H4 (cell line): ENCODE data around the gene TPPP. TPM values are rescaled to one million over a fixed set of nuclear protein-coding genes. Genes with fewer than 3 reads are reported as not detected.

ENCODE experiments used
- total RNA-seq: library from RNA; depleted of rRNA; stranded (reverse); fragments of >200 nt; shearing (Covaris generic); gene quantifications from 2 replicates; pipeline ENCODE4 v1.2.3, GENCODE V29; 2014; rRNA removed

The TPPP gene
- total RNA-seq, 1 experiment from 2014 or later, result 0.85 TPM

Other genes starting within 250 kb of the TPPP start
- 2.3 and 2.9 TPM in 2 replicates for gene SLC9A3, start 168.9 kb downstream of the TPPP start, total RNA-seq
- 4.8 TPM in 2 replicates for gene CEP72, start 81.0 kb downstream of the TPPP start, total RNA-seq
- gene ZDHHC11B, start 91.4 kb upstream of the TPPP start, total RNA-seq, result 0.19 and 0.35 TPM in 2 replicates
- 0.50 and 2.0 TPM in 2 replicates for gene ZDHHC11, start 157.6 kb upstream of the TPPP start, total RNA-seq
- 16.7 and 17.4 TPM in 2 replicates for gene BRD9, start 199.4 kb upstream of the TPPP start, total RNA-seq
- 52.1 and 54.2 TPM in 2 replicates for gene TRIP13, start 199.5 kb upstream of the TPPP start, total RNA-seq